ENCODE results near the gene MPDU1. TPM values are rescaled to one million over a fixed set of nuclear protein-coding genes. Genes with fewer than 3 reads are reported as not detected.

The MPDU1 gene
- total RNA-seq, 1 experiment from 2014 or later, result 50.9 TPM

DNA sequence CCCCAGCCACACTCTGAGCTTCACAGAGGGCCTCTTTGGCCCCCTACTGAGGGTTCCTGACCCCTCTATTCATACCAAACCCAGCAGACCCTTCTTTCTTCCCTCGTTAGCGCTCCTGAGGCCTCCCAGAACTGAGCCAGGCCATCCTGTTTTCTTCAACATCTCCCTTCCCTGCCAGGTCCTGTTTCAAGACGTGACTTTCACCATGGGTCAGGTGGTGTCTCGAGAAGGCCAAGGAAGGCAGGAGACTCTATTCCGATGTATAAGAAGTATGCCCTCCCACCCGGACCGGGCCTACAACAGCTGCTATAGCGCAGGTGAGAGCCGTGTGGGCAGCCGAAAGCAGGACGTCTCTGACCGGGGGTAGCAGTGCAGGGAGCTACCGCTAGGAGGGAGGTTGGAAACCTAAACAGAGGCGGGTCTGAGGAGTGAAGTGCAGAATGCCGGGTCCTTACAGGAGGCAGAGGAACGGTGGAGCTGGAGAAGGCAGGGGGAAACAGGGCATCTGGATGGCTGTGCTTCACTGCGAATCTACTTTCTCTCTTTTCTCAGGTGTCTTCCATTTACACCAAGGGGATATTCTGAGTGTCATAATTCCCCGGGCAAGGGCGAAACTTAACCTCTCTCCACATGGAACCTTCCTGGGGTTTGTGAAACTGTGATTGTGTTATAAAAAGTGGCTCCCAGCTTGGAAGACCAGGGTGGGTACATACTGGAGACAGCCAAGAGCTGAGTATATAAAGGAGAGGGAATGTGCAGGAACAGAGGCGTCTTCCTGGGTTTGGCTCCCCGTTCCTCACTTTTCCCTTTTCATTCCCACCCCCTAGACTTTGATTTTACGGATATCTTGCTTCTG lies 23.3 kb upstream of the MPDU1 start:
- H2AFZ ChIP-seq (ENCODE audit: low read depth, low read length, poor library complexity, severe bottlenecking), result no peak overlapping the region
- RAD21 ChIA-PET (ENCODE audit: low non-redundant PET in 1 of 2, low total read pairs in 2 of 2, uncharacterized antibody in 2 of 2, unreplicated experiment in 2 of 2), result interaction anchor here (1.0 to 1.7 kb wide), 2 partner anchors 11 to 204 kb away, joined by 3 to 4 read pairs; no protein-coding TSS in a partner anchor

More for the DNA sequence above, 23.3 kb upstream of the MPDU1 start:
- H3K4me2 ChIP-seq (ENCODE audit: low read length), result peak overlapping the region; percentile 95
- H3K4me3 ChIP-seq (replicated peaks in 1 of 2; ENCODE audit: low read depth in 1 of 2, low read length in 2 of 2), result peak overlapping the region; percentile 79 to 83
- CTCF ChIA-PET, result interaction anchor here (0.6 to 2.4 kb wide), 30 partner anchors 8 to 514 kb away, joined by 3 to 37 read pairs (median 4); partner anchors contain the start of genes CD68, NEURL4, PLSCR3 and SLC2A4
- peak overlapping the region; percentile 98 for H3K9ac ChIP-seq (ENCODE audit: low read length)
- no TSS peak for BruUV-seq (replicated peaks)
- ATAC-seq (peak; percentile 65), DNase-seq (ENCODE audit: low read depth, low spot score) (no peak)
- H4K20me1 ChIP-seq (ENCODE audit: insufficient read depth), result no peaks in the 10 kb centered on the region
- H3K79me2 ChIP-seq (ENCODE audit: insufficient read depth, low read length), result peaks cover 40% of the 10 kb centered on the region
- TF ChIP-seq ZFX (IDR thresholded peaks at IDR 0.05) (peak; percentile 43; the same call in 1 of the 2 replicates), EZH2phosphoT487 (IDR thresholded peaks at IDR 0.05; ENCODE audit: borderline replicate concordance) (no peak)
- TF ChIP-seq, protein P1, sequence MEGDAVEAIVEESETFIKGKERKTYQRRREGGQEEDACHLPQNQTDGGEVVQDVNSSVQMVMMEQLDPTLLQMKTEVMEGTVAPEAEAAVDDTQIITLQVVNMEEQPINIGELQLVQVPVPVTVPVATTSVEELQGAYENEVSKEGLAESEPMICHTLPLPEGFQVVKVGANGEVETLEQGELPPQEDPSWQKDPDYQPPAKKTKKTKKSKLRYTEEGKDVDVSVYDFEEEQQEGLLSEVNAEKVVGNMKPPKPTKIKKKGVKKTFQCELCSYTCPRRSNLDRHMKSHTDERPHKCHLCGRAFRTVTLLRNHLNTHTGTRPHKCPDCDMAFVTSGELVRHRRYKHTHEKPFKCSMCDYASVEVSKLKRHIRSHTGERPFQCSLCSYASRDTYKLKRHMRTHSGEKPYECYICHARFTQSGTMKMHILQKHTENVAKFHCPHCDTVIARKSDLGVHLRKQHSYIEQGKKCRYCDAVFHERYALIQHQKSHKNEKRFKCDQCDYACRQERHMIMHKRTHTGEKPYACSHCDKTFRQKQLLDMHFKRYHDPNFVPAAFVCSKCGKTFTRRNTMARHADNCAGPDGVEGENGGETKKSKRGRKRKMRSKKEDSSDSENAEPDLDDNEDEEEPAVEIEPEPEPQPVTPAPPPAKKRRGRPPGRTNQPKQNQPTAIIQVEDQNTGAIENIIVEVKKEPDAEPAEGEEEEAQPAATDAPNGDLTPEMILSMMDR (IDR thresholded peaks at IDR 0.05 in 2 of 3, conservative IDR thresholded peaks at IDR 0.05 in 1 of 3; ENCODE audit: borderline replicate concordance in 1 of 3, insufficient read depth in 1 of 3, low read depth in 2 of 3, low read length in 2 of 3), result peak in 2 of 3 experiments; percentile 54 to 68; a peak in 4 of 6 replicates
- no peaks in the 10 kb centered on the region for H3K9me3 ChIP-seq (ENCODE audit: control insufficient read depth in 1 of 2, insufficient read depth in 1 of 2, low read depth in 1 of 2, low read length in 2 of 2)
- no peaks in the 10 kb centered on the region for H3K27me3 ChIP-seq (ENCODE audit: insufficient read depth, low read length)
- no peaks in the 10 kb centered on the region for H3K9me2 ChIP-seq (ENCODE audit: insufficient read depth)
- peaks cover 27 to 55% of the 10 kb centered on the region in 2 experiments for H3K4me1 ChIP-seq (ENCODE audit: control insufficient read depth in 1 of 2, insufficient read depth in 2 of 2, low read length in 2 of 2)
- peaks cover 17 to 21% of the 10 kb centered on the region in 2 experiments for H3K36me3 ChIP-seq (ENCODE audit: control insufficient read depth in 1 of 2, insufficient read depth in 2 of 2, low read length in 2 of 2)
- peak overlapping the region; percentile 86 for H3K27ac ChIP-seq (ENCODE audit: low read depth, low read length)
- POLR2A ChIA-PET, result interaction anchor here (0.6 to 2.0 kb wide), 12 partner anchors 12 to 613 kb away, joined by 3 to 7 read pairs (median 3); partner anchors contain the start of genes MPDU1, POLR2A, TMEM102 and TNK1
- intact Hi-C loops (cut with micrococcal nuclease), result loop anchor here (1.0 to 10.0 kb wide), 5 partner anchors 46 to 204 kb away; partner anchors contain the start of genes CHRNB1, POLR2A and SLC35G6

Data from HCT116 (cell line).